C4-2B (cell line): ENCODE measurements around the gene TMEM205.
A peak's percentile ranks its signal among the peaks of the same experiment; 100 is the strongest.

Source experiments
- H3K27ac ChIP-seq: fragments of 450-650 bp; 2 replicates; pipeline ENCODE4 v1.5.1; 2017
- CTCF ChIP-seq: fragments of 450-650 bp; conservative IDR thresholded peaks from 2 replicates; pipeline ENCODE4 v1.5.1; 2017; ENCODE audit warnings: mild to moderate bottlenecking
- ZFX ChIP-seq: fragments of 450-650 bp; IDR thresholded peaks from 2 replicates; pipeline ENCODE4 v1.6.1; 2017

TMEM205 gene

GRCh38 chr19:11380653-11381537 is 34.8 kb upstream of the TMEM205 start:
- peak overlapping the region; percentile 81 for H3K27ac ChIP-seq
- TF ChIP-seq CTCF (peak; percentile 92), ZFX (no peak)

GRCh38 chr19:11379857-11380350 is 33.8 kb upstream of the TMEM205 start:
- TF ChIP-seq CTCF = no peak
- TF ChIP-seq ZFX = no peak
- peak overlapping the region; percentile 81 for H3K27ac ChIP-seq

- H3K27ac ChIP-seq = peak overlapping the region; percentile 81
Measured at GRCh38 chr19:11379269-11379845, 33.3 kb upstream of the TMEM205 start.

- H3K27ac ChIP-seq = peak overlapping the region; percentile 25; the same call in 1 of the 2 replicates
- peak; percentile 71 for TF ChIP-seq CTCF
- no peak for TF ChIP-seq ZFX
Measured at GRCh38 chr19:11378319-11379189, 32.5 kb upstream of the TMEM205 start.

GRCh38 chr19:11377756-11378155 is 31.7 kb upstream of the TMEM205 start:
- H3K27ac ChIP-seq = 0 out of 2 replicates have a peak overlapping the region, but pooled peaks have one; percentile 25
- no peak for TF ChIP-seq ZFX
- TF ChIP-seq CTCF = no peak

GRCh38 chr19:11377237-11377636 is 31.2 kb upstream of the TMEM205 start:
- H3K27ac ChIP-seq = peak overlapping the region; percentile 25
- TF ChIP-seq ZFX (no peak), CTCF (no peak)

- H3K27ac ChIP-seq = peak overlapping the region; percentile 89
Measured at GRCh38 chr19:11375143-11375948, 29.3 kb upstream of the TMEM205 start.

More at GRCh38 chr19:11375143-11375948, 29.3 kb upstream of the TMEM205 start:
- TF ChIP-seq CTCF (no peak), ZFX (0 out of 2 replicates have a peak, but pooled peaks have one; percentile 36)
